Dedifferentiated amniotic fluid mesenchymal stem cell (primary cell): ENCODE data around the gene UBE2R2.
"Not testable (repeated sequence)": the region's sequence is repeated elsewhere in the genome, so short reads cannot be mapped to it uniquely, and the experiment has no call there.

Experiments used
- DNase-seq: peaks from one replicate; pipeline ENCODE4 v3.0.0-alpha.2; 2016; ENCODE audit errors: extremely low spot score

Gene UBE2R2

DNA sequence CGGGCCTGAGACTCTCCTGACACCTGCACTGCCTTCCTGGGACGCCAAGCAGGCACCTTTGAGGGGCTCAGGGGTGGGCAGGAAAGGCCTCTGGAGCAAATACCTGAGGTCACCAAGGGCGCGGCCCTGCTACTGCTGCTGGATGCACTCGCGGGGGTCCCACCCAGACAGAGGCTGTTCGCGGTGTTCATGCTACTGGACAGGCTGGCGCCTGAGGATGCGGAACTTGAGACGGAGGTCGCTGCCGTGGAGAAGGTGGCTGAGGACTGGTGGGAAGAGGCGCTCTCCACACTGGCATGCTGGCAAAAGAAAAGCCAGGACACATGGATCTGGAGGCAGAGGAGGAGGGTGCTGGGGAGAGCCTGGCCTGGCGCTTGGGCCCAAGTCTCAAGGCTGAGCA lies 110.7 kb downstream of the UBE2R2 start:
- no peak for DNase-seq

DNA sequence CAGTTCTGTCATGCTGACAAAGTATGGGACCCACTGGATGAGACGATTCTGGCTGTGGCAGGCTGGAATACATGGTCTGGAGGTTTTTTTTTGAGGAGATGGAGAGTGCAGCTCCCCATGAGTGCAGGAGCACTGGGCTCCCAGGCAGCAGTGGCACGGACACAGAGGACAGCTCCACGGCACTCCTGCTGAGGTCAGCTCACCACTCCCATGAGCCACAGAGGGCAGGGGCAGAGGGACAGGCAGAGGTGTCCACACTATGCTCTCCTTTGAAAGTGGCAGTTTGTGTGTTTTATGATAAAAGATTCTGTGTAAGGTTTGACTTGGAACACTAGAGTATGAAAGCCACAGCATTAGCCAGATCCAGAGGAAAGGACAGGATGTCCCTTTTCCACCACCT lies 114.4 kb downstream of the UBE2R2 start:
- no peak for DNase-seq

DNA sequence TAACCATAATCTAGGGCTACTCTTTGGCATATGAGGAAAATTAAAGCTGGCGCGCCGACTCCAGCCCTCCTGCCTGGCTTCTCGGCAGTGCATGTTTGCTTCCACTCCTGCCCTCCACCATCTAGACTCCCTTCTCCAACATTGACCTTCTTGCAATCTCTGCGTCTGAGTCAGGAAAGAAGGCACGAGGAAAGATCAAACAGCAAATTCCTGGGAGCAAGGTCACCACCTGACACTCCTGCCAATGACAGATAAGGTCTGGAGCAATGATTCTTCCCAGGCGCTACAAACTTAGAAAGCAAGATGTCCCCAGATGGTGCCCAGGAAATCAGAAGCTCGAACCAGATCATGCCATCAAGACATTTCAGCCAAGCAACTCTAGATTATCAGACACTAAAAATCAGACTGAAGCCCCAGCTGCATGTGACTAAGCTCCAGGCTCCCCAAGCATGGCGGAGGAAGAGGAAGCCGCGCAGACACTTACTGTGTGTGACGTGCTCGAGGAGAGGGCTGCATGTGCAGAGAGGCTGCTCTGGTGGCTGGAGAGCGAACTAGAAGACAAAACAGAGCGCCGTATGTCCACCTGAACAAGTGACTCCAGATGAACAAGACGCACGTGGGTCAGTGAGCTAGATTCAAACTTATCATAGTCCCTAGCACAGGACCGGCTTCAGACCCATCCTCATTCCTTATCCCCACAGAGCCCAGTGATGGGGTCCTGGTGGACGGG lies 115.3 kb downstream of the UBE2R2 start:
- no peak for DNase-seq

DNA sequence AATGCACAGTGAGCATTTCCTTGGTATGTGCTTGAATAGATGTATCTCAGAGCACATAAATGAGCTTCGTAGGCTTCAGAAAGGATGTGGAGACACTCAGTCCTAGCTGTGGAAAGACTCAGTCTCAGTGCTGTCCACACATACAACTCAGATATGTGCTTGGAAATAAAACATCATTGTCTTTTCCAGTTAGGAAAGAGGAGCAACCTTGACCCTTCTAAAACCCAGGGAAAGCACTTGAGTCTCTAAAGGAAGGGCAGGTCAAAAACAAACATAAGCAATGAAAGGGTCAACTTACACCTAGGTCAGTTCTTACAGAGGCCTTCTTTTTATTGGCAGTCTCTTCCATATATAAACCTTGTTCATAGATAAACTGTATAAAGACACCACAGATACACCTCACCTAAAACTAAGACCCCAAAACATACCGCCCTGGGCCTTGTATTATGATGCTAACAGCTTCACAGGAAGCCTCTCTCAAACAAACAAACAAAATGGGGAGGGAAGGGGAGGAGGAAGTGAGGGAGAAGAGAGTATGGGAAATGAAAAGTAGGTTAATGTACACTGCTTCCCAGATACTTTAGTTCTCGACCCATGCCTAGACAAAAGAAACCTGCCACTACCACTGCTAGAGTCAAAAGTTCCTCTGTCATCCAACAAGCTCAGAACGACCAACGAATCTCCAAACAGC lies 117.4 kb downstream of the UBE2R2 start:
- no peak for DNase-seq

DNA sequence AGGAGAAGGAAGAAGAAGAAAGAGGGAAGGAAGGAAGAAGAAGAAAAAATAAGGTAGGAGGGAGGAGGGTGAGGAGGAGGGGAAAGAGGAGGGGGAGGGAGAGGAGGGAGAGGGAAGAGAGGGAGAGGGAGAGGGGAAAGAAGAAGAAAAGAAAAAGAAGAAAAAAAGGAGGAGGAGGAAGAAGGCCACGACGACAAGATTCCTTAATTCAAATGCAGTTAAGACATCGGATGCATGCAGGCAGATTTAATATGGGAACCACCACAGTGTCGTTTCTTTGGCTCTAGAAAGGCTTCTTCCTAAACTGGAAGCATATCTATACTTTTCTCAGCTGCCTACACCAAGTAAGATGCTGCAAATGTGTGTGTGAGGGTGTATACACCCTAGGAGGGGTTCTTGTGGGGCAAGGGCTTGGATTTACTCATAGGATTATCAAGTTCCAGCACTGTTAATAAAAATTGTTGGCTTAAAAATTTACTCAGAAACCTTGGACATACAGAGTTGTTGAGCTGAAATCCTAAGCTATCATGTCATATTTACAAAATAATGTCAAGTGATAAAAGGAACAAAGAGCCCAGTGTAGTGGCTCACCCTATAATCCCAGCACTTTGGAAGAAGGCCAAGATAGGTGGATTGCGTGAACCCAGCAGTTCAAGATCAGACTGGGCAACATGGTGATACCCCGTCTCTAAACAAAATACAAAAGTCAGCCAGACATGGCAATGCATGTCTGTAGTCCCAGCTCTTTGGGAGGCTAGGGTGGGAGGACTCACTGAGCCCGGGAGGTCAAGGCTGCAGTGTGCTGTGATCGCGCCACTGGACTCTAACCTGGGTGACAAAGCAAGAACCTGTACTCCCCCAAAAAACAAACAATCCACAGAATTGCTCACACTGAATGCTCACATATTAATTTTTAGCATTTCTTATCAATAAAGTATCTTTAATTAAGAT lies 123.2 kb downstream of the UBE2R2 start:
- DNase-seq: no peak

DNA sequence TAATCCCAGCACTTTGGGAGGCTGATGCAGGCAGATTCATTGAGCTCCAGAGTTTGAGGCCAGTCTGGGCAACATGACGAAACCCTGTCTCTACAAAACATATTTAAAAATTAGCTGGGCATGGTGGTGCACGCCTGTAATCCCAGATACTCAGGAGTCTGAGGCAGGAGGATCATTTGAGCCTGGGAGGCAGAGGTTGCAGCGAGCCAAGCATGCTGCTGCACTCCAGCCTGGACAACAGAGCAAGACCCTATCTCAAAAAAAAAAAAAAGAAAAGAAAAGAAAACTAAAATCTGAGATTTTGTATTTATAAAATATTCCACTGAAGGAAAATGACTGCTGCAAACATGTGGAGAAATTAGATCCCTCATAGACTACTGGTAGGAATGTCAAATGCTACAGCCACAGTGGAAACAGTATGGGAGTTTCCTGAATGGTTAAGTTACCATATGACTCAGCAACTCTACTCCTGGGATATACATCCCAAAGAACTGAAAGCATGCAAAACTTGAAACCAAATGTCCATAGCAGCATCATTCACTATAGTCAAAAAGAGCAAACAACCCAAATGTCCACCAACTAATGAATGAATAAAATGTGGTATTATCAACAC lies 125.6 kb downstream of the UBE2R2 start:
- DNase-seq: peak; percentile 93

DNA sequence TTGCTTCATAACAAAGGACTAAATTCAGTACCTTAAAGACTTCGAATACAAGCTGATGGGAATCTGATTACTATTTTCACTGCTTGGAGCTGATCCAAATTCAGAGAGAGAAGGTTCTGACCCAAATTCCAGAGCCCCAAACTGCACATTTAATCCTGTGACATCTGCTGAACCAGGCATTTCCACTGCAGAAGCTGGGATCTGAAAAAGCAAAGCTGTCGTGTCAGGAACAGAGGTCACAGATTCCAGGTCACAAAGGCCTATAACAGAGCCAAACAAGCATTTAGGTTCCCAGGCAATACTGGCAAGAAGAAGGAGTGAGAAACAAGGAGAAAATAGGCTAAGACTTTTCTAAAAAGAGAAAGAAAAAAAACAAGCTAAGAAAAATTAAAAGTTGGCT lies 126.4 kb downstream of the UBE2R2 start:
- no peak for DNase-seq

DNA sequence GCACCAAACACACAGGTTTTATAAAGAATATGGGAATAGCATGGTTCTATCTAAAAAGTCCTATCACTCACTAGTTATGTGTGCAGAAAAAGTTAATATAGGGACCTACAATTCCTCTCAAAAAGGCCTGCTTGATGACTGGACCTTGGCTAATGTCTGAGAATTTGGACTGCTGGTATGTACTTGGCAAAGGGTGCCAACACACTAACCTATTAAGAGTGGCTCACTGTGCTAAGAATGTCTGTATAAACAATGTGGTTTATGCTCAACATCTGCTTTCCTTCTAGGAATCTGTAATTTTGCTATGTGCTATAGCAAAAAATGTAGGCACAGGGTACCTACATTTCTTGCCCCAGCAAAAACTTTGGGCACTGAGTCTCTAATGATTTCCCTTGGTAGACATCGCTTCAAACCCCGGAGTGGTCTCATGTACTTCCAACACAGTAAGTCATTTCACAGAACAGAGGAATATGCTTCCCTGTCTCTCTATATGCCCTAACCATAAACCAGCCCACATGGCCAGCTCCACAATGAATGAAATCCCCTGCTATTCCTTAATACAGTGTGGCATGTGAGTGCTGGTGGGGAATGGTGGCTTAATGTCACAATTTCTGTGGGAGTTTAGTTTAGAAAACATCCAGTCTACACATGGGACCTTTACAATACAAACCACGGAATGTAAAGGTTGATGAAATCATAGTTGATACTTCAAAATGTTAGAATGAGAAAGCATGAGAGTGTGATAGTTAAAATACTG lies 130.0 kb downstream of the UBE2R2 start:
- peak; percentile 96 for DNase-seq

DNA sequence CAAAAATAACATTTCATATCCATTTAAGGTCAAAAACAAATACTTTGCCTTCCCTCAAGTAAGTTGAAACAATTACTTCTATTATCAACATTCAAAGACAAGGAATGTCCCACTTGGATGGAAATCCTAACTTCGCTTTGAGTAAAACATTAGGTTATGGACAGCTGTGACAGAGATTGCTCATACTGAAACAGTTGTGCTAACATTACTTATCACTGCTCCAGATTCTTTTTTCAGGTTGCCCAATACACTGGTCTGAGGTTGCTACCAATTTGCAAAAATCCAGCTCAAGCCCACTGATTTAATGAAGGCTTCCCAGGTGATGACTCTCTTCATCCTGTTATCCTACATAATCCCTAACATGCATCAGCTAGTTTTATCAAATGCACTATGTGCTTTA lies 133.4 kb downstream of the UBE2R2 start:
- DNase-seq: no peak

DNA sequence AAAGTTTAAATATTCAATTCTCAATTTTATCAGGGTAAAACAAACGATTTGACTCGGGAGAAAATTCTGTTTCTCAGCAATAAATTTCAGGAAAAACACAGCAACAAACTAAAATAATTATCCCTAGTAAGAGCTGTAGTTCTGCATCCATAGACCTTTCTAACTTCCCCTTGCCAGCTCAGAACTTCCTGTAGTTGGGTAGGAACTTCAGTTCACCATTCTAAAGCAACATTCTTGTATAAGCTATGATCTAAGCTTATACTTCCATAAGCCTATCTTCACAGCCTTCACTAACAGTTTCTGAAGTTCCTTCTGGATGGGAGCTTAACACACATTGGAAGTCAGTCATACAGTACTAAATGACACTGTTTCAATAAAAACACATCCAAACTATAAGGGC lies 135.1 kb downstream of the UBE2R2 start:
- DNase-seq: no peak

DNA sequence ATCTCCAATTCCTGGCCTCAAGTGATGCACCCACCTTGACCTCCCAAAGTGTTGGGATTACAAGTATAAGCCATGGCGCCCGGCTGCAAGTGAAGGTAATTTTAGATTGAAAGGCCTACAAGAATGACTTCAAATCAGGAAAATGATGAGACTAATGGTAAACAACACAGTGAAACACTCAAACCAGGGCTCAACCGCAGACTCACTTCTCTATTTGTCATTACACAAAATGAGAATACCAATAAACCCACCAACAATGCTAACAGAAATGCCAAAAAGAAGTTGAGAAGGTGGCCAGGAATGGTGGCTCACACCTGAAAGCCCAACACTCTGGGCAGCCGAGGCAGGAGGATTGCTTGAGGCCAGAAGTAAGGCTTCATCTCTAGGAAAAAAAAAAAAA lies 139.6 kb downstream of the UBE2R2 start:
- DNase-seq: no peak

DNA sequence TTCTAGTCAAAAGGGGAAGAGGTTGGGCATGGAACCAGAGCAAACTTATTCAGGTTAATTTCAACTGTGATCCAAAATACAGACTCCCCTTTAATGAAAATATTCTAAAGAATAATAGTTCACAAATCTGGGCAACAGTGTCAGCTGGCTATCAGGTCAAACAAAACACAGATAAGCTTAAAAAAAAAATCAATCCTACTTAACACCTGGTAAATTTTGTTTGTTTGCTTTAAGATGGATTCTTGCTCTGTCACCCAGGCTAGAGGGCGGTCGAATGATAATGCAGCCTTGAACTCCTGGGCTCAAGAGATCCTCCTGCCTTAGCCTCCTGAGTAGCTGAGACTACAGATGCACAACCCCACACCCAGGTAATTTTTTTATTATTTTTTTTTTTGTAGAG lies 142.8 kb downstream of the UBE2R2 start:
- DNase-seq: no peak

DNA sequence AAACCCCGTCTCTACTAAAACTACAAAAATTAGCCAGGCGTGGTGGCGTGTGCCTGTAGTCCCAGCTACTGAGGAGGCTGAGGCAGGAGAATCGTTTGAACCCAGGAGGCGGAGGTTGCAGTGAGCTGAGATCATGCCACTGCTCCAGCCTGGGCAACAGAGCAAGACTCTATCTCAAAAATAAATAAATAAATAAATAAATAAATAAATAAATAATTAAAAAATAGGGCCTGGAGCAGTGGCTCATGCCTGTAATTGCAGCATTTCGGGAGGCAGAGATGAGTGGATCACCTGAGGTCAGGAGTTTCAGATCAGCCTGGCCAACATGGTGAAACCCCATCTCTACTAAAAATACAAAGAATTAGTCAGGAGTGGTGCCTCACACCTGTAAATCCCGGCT lies 145.5 kb downstream of the UBE2R2 start:
- DNase-seq: not testable (repeated sequence)

DNA sequence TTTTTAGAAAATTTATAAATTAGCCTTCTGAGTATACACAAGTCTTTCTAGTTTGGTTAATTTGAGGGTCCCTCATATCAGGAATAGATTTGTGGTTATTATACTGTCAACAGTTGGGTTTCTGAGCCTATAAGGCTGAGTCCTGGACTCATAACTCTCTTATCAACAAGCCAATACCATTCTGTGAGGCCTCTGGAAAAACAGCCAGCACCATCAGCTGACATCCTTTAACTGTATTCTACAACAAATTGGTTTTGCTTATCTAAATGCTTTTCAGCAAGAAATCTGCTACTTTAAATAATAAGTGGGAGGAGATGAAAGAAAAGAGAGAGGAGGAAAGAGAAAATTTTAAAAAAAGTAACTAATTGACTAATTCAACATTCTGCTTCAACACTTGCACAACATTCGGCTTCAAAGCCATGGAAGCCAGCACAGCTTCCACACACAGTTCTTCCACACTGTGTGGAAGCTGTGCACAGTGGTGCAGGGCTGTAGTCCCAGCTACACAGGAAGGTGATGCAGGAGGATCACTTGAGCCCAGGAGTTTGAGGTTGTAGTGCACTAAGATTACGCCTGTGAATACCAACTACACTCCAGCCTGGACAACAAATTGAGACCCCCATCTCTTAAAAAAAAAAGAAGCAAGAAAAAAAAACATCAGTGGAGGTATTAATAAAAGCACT lies 147.3 kb downstream of the UBE2R2 start:
- no peak for DNase-seq
